GM21423 (cell line): ENCODE measurements around the gene NNT.
"Not testable (repeated sequence)": the region's sequence is repeated elsewhere in the genome, so short reads cannot be mapped to it uniquely, and the experiment has no call there.

Source experiments
- ATAC-seq: cut with Tn5 transposase; IDR thresholded peaks from one replicate; pipeline ENCODE4 v1.9.1; 2021; ENCODE audit warnings: mild to moderate bottlenecking, moderate library complexity; ENCODE audit not compliant: unreplicated experiment

NNT gene

GRCh38 chr5:43602461-43603343 lies at the start of gene NNT:
TSS of gene NNT (plus strand) at chr5:43603180. CDS start at chr5:43609196, 6,016 bp downstream.
- peak; percentile 77 for ATAC-seq

GRCh38 chr5:43553381-43553780 lies 49.6 kb upstream of the NNT start:
- no peak for ATAC-seq

GRCh38 chr5:43554497-43554896 lies 48.5 kb upstream of the NNT start:
- ATAC-seq: no peak

DNA sequence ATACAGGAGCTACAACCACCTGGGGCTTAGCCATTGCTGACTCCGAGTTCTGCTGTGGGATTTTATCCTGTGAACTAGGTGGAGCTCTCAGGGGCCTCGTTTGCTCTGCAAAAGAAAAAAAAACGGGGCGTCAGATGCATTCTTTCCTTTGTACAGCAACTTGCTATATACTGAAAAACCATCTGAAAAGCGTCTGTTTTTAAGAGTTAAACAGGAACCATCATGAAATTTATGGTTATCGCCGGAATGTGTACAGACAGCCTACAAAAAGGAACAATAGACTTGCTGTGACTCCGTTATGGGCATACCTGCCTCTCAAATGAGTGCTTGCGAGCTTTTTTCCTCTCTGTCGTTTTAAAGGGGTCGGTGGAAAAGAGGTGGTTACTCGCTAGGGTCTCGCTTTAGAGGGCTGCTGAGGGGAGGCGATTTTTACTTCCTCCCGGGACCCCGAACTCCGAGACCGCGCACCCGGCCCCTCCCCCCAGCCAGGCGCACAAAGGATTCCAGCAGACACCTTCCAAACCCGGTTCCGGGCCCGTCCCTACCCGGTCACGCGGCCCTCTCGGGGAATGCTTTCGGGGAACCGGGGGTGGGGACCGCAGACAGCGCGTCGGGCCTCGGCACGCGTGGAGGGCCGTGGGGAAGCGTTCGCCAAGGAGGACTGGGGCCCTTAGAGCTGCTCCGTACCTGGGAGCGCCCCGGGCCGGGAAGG lies 46.9 kb upstream of the NNT start:
- ATAC-seq: peak; percentile 25

- peak; percentile 90 for ATAC-seq
Observed at GRCh38 chr5:43556607-43556856, 46.4 kb upstream of the NNT start.

DNA sequence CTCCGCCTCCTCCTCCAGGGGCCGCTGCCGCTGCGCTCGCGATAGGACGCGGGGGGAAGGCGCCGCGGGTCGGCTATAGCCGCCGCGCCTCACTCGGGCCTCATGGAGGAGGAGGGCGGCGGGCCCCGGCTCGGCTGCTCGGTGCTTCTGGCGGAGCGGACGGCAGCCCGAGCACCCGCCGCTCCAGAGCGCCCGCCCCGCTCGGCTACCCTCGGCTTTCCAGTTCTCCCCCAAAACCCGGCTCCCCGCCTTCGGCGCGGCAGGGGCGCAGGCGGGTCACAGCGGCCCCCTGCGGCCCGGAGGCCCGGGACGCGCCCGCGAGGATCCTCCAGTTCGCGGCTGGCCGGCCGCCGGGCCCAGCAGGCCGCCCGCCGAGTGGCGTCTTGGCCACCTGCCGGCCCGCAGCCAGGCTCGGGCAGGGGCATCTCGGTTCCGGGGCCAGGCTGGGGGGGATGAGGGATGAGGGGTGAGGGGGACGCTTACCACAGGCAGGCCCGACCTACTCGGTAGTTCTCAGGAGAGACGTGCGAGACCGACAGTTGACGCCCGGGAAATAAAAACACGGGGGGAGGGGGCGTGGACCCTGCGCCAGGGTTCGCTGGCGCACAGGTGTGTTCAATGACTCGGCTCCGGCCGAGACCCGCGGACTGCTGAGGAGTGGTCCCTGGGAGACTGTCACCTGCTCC lies 46.0 kb upstream of the NNT start, which contains the start of gene PAIP1:
Gene PAIP1, minus strand, starts transcription at position 221 of the 686 bp plus-strand sequence. CDS start 231 bp downstream, outside the sequence.
- ATAC-seq: peak; percentile 70

DNA sequence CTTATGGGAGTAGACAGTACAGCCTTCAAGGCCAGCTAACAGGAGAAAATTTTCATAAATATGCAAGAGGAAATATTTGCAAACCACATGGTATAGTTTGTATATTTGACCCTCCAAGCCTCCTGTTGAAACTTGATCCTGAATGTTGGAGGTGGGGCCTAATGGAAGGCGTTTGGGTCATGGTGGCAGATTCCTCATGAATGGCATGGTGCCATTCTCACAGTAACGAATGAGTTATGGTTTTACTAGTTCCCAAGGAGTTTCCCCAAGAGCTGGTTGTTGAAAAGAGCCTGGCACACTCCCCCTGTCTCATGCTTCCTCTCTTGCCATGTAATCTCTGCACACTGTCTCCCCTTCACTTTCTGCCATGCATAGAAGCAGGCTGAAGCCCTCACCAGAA lies 42.9 kb upstream of the NNT start:
- ATAC-seq: no peak

DNA sequence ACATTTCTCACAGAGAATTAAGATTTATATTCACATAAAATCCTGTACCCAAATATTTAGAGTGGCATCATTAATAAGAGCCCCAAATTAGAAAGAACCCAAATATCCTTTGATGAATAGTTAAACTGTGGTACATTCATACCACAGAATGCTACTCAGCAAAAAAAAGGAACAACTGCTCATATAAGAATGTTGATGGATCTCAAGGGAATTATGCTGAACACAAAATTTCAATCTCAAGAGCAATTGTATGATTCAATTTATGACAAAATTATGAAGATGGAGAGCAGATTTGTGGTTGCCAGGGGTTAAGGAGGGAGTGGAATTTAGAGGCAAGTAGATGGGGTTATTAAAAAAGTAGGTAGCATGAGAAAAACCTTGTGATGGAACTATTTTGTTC lies 41.6 kb upstream of the NNT start:
- ATAC-seq: no peak

- no peak for ATAC-seq
Observed at GRCh38 chr5:43563321-43563720, 39.7 kb upstream of the NNT start.

DNA sequence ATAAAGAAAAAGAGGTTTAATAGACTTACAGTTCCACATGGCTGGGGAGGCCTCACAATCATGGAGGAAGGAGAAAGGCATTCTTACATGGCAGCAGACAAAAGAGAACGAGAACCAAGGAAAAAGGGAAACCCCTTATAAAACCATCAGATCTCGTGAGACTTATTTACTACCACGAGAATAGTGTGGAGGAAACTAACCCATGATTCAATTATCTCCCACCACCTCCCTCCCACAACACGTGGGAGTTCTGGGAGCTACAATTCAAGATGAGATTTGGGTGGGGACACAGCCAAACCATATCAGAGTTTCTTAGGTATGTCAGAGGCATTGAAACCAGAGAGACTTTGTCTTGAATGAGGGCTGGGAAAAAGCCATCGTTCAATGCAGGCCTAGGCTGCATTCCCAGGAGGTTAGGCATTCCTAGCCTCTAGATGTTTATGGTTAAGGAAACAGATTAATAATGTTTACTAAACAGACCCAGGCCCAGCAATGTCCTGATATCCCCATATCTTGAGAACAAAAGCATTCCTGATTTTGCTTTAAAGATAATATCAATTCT lies 38.6 kb upstream of the NNT start:
- no peak for ATAC-seq

GRCh38 chr5:43565043-43565442 lies 37.9 kb upstream of the NNT start:
- no peak for ATAC-seq

- ATAC-seq: no peak
Observed at GRCh38 chr5:43567967-43568366, 35.0 kb upstream of the NNT start.

DNA sequence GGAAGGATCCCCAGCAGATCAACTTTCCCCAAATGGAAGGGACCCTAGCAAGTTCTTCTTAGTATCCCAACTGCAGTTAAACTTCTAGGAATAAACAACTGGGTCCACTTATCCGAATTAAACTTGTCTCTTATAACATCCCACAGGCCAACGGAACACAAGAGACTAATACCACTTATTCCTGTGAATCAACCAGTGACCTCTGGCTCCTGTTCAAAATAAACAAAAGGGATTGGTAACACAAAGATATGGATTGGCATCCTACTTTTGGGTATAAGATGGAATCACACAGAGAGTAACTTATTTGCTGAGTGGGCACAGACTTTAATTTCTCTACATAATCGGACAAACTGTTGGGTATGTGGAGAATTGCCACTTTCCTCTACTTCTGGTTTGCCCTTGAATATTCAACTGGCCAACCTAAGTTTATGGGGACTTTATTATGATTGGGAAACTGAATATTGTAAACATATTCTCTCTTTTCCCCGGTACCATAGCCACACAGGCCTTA lies 33.7 kb upstream of the NNT start:
- ATAC-seq: no peak

DNA sequence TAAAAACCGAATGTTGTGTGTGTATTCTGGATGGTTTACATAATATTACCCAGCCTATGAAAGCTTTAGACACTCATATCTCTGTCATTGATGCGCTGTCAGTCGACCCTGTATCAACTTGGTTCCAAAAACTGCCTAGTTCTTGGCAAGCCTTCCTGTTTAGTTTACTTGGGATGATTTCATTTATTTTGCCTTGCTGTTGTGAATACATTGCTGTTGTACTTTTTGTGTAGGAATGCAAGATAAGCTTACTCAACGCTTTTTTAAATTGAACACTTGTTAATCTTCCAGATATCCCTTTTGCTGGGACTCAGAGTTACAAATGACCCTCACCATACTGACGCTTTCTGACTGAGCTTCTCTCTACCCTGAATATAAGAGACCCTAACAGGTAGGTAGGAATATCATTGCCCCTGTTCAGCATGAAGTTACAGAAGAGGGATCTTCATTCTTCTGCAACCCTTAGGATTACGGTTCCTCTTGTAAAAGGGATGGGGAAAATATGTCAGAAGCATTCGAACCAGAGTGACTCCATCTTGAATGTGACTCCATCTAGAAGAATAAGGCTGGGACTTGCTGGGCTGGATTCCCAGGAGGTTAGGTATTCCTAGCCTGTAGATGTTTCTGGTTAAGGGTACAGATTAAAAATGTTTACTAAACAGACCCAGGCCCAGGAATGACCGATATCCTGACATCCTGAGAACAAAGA lies 32.4 kb upstream of the NNT start:
- no peak for ATAC-seq

- ATAC-seq: no peak
Observed at GRCh38 chr5:43571237-43571636, 31.7 kb upstream of the NNT start.

- ATAC-seq: no peak
Observed at GRCh38 chr5:43572357-43572756, 30.6 kb upstream of the NNT start.

- no peak for ATAC-seq
Observed at GRCh38 chr5:43573058-43573457, 29.9 kb upstream of the NNT start.

DNA sequence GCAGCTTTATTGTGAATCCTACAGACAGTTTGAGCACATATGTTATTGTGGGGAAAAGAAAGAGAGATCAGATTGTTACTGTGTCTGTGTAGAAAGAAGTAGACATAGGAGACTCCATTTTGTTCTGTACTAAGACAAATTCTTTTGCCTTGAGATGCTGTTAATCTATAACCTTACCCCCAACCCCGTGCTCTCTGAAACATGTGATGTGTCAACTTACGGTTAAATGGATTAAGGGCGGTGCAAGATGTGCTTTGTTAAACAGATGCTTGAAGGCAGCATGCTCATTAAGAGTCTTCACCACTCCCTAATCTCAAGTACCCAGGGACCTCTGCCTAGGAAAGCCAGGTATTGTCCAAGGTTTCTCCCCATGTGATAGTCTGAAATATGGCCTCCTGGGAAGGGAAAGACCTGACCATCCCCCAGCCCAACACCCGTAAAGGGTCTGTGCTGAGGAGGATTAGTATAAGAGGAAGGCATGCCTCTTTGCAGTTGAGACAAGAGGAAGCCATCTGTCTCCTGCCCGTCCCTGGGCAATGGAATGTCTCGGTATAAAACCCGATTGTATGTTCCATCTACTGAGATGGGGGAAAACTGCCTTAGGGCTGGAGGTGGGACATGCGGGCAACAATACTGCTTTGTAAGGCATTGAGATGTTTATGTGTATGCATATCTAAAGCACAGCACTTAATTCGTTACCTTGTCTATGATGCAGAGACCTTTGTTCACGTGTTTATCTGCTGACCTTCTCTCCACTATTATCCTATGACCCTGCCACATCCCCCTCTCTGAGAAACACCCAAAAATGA lies 22.4 kb upstream of the NNT start:
- not testable (repeated sequence) for ATAC-seq

- no peak for ATAC-seq
Observed at GRCh38 chr5:43581398-43581797, 21.6 kb upstream of the NNT start.
